DOHH2 (cell line): ENCODE results near the gene DNAI2.

Source experiments
- H3F3A ChIP-seq: fragments of 200-600 bp; sonication (generic), shearing (Covaris generic); 2 replicates; pipeline ENCODE4 v1.6.0; 2016; ENCODE audit warnings: antibody characterized with exemption, mild to moderate bottlenecking; ENCODE audit not compliant: control insufficient read depth, insufficient read depth
- H3K27ac ChIP-seq: fragments of 200-600 bp; sonication (generic); 2 replicates; pipeline ENCODE4 v1.5.1; 2014; ENCODE audit warnings: low read depth, mild to moderate bottlenecking, low read length, moderate library complexity
- H3K27me3 ChIP-seq: fragments of 200-600 bp; sonication (generic); 2 replicates; pipeline ENCODE4 v1.6.1; 2014; ENCODE audit warnings: mild to moderate bottlenecking, low read length, mixed read lengths; ENCODE audit not compliant: control insufficient read depth
- H3K36me3 ChIP-seq: fragments of 200-600 bp; sonication (generic); 2 replicates; pipeline ENCODE4 v1.6.1; 2014; ENCODE audit warnings: mild to moderate bottlenecking, low read length, moderate library complexity, mixed read lengths; ENCODE audit not compliant: control insufficient read depth
- H3K4me1 ChIP-seq: fragments of 200-600 bp; sonication (generic); 2 replicates; pipeline ENCODE4 v1.6.1; 2014; ENCODE audit warnings: mild to moderate bottlenecking, low read length, mixed read lengths; ENCODE audit not compliant: control insufficient read depth
- H3K4me2 ChIP-seq: fragments of 200-600 bp; sonication (generic); 2 replicates; pipeline ENCODE4 v1.6.0; 2014; ENCODE audit warnings: mild to moderate bottlenecking, low read length, moderate library complexity
- H3K4me3 ChIP-seq: fragments of 200-600 bp; sonication (generic); 2 replicates; pipeline ENCODE4 v1.5.1; 2014; ENCODE audit warnings: mild to moderate bottlenecking, low read length, mixed read lengths
- H3K79me2 ChIP-seq: fragments of 200-600 bp; sonication (generic); 2 replicates; pipeline ENCODE4 v1.6.1; 2014; ENCODE audit warnings: mild to moderate bottlenecking, low read length, mixed read lengths; ENCODE audit not compliant: control insufficient read depth
- H3K9me2 ChIP-seq: fragments of 200-600 bp; sonication (generic); replicated peaks from 2 replicates; pipeline ENCODE4 v1.6.1; 2014; ENCODE audit warnings: mild to moderate bottlenecking, low read length, mixed read lengths; ENCODE audit not compliant: control insufficient read depth
- H3K9me3 ChIP-seq: fragments of 200-600 bp; sonication (generic); 2 replicates; pipeline ENCODE4 v1.6.1; 2014; ENCODE audit warnings: antibody characterized with exemption, low read length, mixed read lengths; ENCODE audit not compliant: control insufficient read depth, insufficient read depth
- H4K20me1 ChIP-seq: fragments of 200-600 bp; sonication (generic); 2 replicates; pipeline ENCODE4 v1.6.0; 2014; ENCODE audit warnings: low read depth, mild to moderate bottlenecking, antibody characterized with exemption, low read length, moderate library complexity; ENCODE audit not compliant: control insufficient read depth, insufficient read depth
- CTCF ChIP-seq: fragments of 200-600 bp; sonication (generic); IDR thresholded peaks from one replicate; pipeline ENCODE4 v1.5.1; 2014; ENCODE audit warnings: antibody characterized with exemption, mild to moderate bottlenecking, low read depth, low read length; ENCODE audit not compliant: poor library complexity, severe bottlenecking
- EZH2phosphoT487 ChIP-seq: fragments of 200-600 bp; sonication (generic); IDR thresholded peaks from 2 replicates; pipeline ENCODE4 v1.6.1; 2017; ENCODE audit warnings: borderline replicate concordance, mild to moderate bottlenecking, antibody characterized with exemption, low read length, moderate library complexity, mixed read lengths

Gene DNAI2

GRCh38 chr17:74332763-74333283 lies 58.8 kb downstream of the DNAI2 start:
- H3K27me3 ChIP-seq, result no peaks in the 10 kb centered on the region
- H3K4me1 ChIP-seq, result no peaks in the 10 kb centered on the region
- no peaks in the 10 kb centered on the region for H4K20me1 ChIP-seq
- TF ChIP-seq EZH2phosphoT487 (no peak), CTCF (no peak)
- no peak overlapping the region for H3K27ac ChIP-seq
- no peaks in the 10 kb centered on the region for H3K79me2 ChIP-seq
- H3K4me2 ChIP-seq, result no peak overlapping the region
- no peaks in the 10 kb centered on the region for H3K9me2 ChIP-seq
- H3K36me3 ChIP-seq, result no peaks in the 10 kb centered on the region
- no peaks in the 10 kb centered on the region for H3F3A ChIP-seq
- H3K4me3 ChIP-seq, result no peak overlapping the region
- no peaks in the 10 kb centered on the region for H3K9me3 ChIP-seq

DNA sequence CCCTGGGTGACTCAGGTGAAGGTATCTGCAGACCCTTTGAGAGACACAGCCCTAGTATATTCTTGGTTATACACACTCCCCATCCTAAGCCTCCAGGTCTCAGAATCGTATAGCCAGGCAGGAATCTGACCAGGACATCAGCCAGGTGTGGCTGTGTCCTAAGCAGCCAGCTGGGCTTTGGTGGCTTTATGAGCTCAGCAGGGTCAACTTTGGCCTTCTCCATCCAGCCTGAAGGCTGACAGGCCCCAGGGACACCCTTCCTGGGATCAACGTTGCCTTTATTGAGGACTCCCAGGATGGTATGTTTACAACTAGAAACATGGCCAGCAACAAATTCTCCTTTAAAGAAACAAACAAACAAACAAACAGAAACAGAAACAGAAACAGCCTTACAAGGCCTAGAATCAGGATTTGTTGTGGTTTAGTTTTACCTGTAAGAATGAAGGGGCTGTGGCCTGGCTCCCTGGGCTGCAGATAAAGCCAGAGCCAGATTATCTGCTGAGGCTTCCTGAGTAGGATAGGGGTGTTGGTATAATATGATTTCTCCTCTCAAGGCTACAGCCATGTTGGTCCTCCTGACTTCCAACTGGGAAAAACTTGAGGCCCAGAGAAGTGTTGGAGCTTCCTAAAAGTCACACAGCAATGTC lies 60.5 kb downstream of the DNAI2 start:
- TF ChIP-seq CTCF (no peak), EZH2phosphoT487 (no peak)
- no peaks in the 10 kb centered on the region for H3F3A ChIP-seq
- H3K9me3 ChIP-seq, result no peaks in the 10 kb centered on the region
- no peaks in the 10 kb centered on the region for H3K79me2 ChIP-seq
- H3K27ac ChIP-seq, result no peak overlapping the region
- H3K36me3 ChIP-seq, result no peaks in the 10 kb centered on the region
- no peak overlapping the region for H3K4me2 ChIP-seq
- H3K27me3 ChIP-seq, result no peaks in the 10 kb centered on the region
- no peaks in the 10 kb centered on the region for H4K20me1 ChIP-seq
- H3K9me2 ChIP-seq, result no peaks in the 10 kb centered on the region
- no peaks in the 10 kb centered on the region for H3K4me1 ChIP-seq
- H3K4me3 ChIP-seq, result no peak overlapping the region

- H3K27me3 ChIP-seq, result no peaks in the 10 kb centered on the region
- H3K79me2 ChIP-seq, result no peaks in the 10 kb centered on the region
- no peaks in the 10 kb centered on the region for H3F3A ChIP-seq
- H3K4me3 ChIP-seq, result no peak overlapping the region
- H3K4me1 ChIP-seq, result no peaks in the 10 kb centered on the region
- no peaks in the 10 kb centered on the region for H3K9me3 ChIP-seq
- no peaks in the 10 kb centered on the region for H3K36me3 ChIP-seq
- no peak overlapping the region for H3K27ac ChIP-seq
- H3K4me2 ChIP-seq, result no peak overlapping the region
- H3K9me2 ChIP-seq, result no peaks in the 10 kb centered on the region
- no peaks in the 10 kb centered on the region for H4K20me1 ChIP-seq
- TF ChIP-seq CTCF (no peak), EZH2phosphoT487 (no peak)
Observed at GRCh38 chr17:74335529-74336062, 61.6 kb downstream of the DNAI2 start.
